Measurements from ENCODE around the gene PAPOLA.
"Not testable (repeated sequence)": the region's sequence is repeated elsewhere in the genome, so short reads cannot be mapped to it uniquely, and the experiment has no call there.

PAPOLA gene

DNA sequence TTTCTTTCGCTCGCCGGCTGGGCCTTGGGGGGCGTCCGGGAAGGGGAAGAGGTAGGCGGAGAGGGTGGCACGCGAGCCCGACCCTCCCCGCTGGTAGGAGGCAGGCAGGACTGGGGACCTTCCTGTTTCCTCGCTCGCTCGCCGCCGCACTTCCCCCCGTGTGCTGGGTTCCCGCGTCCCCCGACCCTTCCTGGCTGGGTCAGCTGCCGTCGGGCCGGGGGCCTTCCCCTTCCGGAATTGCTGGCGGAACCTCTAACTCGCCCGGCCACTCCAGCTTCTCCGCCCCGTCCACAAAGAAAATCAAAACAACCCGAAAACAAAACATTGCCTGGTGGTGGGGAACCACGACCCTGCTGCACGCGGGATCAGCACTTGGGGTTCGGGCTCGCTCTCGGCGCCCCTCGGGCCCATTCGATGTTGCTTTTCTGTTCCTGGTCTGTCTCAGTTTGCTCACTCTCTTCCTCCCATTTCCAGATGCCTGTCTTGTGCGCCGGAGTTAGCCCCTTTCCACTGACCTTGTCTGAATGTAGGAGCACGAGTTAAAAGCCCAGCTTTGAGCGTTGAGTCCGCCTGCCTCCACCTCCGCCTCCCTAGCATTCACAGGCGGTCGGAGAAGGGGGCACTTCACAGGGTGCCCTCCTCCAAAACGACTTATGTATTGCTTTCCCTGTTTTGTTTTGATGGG lies 581 bp downstream of the PAPOLA start:
- peak; percentile 69 for DNase-seq (ENCODE audit: low spot score)

- no peak for DNase-seq (ENCODE audit: low spot score)
Measured at GRCh38 chr14:96503306-96503679, 1.1 kb downstream of the PAPOLA start.

DNA sequence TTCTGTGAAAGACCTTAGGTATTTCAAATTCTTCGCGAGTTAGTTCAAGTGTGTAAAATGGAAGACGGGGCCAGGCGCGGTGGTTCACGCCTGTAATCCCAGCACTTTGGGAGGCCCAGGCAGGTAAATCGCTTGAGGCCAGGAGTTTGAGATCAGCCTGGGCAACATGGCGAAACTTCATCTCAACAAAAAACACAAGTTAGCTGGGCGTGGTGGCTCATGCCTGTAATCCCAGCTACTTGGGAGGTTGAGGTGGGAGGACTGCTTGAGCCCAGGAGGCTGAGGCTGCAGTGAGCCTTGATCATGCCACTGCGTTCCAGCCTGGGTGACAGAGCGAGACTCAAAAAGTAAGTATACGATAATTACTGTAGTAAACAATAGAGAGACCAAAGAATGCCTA lies 2.2 kb downstream of the PAPOLA start:
- not testable (repeated sequence) for DNase-seq (ENCODE audit: low spot score)

GRCh38 chr14:96507723-96508122 lies 5.5 kb downstream of the PAPOLA start:
- DNase-seq (ENCODE audit: low spot score) = no peak

DNA sequence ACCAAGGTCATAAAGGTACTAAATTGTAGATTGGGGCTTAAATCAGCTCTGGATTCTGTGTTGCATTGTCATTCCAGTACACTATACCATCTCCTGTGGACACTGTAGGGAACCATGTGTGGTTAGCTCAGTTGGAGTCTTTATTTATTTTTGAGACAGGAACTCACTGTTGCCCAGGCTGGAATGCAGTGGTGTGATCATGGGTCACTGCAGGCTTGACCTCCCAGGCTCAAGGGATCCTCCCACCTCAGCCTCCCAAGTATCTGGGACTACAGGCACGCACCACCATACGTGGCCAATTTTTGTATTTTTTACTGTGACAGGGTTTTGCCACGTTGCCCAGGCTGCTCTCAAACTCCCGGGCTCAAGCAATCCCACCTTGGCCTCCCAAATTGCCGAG lies 6.7 kb downstream of the PAPOLA start:
- DNase-seq (ENCODE audit: low spot score) = no peak

GRCh38 chr14:96509457-96510090 lies 7.4 kb downstream of the PAPOLA start:
- no peak for DNase-seq (ENCODE audit: low spot score)

DNA sequence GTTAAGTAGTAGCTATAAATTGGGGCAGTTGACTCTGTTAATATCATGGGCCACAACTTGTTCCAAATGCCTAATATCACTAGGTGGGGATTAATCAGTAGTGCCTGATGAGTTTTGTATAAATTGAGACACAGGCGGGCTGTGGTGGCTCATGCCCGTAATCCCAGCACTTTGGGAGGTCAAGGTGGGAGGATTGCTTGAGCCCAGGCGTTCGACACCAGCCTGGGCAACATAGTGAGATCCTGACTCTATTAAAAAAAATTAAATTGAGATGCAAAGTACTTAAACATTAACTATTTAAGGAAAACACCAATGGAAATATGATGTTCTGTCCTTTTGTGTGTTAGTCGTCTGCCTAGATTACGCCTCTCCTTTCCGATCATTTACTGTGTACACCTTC lies 9.0 kb downstream of the PAPOLA start:
- no peak for DNase-seq (ENCODE audit: low spot score)

DNA sequence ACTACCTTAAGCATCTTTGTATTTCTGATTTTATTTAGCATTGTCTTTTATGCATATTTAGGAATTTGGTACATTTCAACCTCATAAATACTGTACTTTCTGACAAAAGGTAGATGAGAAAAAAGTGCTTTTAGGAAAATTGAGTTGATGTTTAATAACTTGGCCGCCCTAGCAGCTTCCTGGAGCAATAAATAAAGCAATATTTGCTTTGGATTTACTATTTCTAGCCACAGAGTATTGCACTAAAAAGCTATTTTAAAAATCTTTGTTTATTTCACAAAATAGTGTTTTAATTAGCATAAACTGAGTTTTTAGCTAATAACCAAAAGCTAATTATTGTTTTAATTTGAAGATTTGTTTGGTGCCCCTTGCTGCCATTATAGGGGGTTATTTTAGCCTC lies 9.5 kb downstream of the PAPOLA start:
- no peak for DNase-seq (ENCODE audit: low spot score)

GRCh38 chr14:96512122-96512521 lies 9.9 kb downstream of the PAPOLA start:
- DNase-seq (ENCODE audit: low spot score) = no peak

DNA sequence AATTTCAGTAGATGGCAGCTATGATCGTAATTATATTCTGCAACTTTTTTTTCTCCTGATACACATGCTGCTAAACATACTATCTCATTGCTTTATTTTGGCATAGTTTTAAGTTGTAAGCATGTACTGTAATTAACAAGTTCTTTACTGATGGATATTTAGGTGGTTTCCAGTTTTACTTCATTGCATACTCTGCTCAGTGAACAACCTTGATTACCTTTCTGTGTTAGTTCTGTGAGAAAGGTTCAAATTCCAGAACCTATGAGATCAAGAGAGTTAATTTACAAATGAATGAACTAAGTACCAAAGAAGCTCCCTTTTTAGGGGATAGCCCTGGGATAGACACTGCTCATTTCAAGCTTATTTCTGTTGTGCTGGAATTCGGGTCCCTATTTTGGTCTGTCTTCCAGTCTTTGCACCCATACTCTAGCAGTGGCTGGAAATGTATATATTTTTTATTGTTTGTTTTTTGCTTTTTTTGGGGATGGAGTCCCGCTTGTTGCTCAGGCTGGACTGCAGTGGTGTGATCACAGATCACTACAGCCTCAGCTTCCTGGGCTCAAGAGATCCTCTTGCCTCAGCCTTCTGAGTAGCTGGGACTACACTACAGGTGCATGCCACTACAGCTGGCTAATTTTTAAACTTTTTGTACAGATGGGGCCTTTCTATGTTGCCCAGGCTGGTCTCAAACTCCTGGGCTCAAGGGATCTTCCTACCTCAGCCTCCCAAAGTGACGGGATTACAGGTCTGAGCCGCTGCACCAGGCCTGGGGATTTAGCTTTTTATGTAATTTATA lies 10.6 kb downstream of the PAPOLA start:
- DNase-seq (ENCODE audit: low spot score) = no peak

DNA sequence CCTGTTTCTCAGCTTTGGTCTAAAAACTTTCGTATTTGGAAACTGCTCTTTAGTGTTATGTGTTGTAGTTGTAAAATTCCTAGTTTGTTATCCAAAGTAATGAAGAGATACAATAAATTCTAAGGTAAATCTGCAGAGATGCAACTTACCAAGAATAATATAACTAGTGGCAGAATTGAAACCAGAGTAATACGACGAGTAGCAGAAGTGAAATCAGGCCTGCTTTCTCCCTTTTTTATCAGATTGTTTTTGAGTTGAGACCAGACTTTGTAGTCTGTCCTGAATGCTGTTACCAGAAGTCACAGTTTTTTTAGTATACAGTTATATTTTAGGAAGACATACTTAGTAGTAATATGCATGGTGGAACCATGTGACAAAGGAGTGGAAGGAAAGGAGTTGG lies 12.5 kb downstream of the PAPOLA start:
- no peak for DNase-seq (ENCODE audit: low spot score)

GRCh38 chr14:96515731-96516130 lies 13.5 kb downstream of the PAPOLA start:
- no peak for DNase-seq (ENCODE audit: low spot score)

GRCh38 chr14:96516351-96516750 lies 14.2 kb downstream of the PAPOLA start:
- DNase-seq (ENCODE audit: low spot score) = no peak

- peak; percentile 21 for DNase-seq (ENCODE audit: low spot score)
Measured at GRCh38 chr14:96519970-96520369, 17.8 kb downstream of the PAPOLA start.

DNA sequence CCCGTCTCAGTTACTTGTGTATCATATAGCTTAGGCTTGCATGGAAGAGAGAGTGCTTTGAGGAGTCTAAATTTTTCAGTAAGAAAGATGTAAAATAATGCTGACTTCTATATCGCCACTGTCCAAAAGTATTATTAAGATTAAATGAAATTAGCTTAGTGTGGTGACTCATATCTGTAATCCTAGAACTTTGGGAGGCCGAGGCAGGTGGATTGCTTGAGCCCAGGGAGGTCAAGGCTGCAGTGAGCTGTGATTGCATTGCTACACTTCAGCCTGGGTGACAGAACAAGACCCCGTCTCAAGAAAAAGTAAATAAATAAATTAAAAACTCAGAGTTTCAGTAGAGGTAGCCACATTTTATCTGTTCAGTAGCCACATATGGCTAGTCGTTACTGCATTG lies 23.3 kb downstream of the PAPOLA start:
- no peak for DNase-seq (ENCODE audit: low spot score)

DNA sequence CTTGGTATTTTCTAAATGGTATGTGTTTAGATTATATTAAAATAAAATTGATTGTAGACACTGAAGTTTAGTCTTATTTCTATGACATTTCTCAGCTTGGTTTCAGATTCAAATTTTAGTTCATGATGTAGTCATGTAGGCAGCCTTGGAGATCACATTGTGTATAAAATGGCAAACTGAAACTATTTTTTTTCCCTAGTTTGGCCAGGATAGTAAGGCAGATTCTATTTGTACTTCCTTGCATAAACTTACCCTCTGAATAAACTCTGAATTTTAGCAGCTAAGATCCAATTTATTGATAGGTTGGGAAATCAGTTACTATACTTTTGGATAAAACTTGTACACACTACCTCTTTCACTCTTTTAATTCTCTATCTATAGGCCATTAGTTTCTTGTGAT lies 30.4 kb downstream of the PAPOLA start:
- DNase-seq (ENCODE audit: low spot score) = no peak

DNA sequence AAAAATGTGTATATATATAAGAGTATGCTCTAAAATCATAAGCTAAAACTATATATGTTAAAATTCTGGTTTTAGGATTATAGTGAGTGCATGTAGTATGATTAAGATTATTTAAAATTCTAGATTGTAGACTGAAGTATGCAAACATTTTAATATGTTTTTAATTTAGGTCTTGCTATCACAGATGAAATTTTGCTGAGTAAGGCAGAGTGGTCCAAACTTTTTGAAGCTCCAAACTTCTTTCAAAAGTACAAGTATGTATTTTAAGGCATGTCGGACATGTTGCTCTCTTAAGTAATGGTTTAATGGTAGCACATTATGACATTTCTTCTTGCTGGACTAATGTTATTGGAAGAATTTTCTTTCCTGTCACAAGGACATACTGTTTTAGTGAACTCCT lies 34.6 kb downstream of the PAPOLA start:
- no peak for DNase-seq (ENCODE audit: low spot score)

GRCh38 chr14:96538097-96538989 lies 36.2 kb downstream of the PAPOLA start:
- no peak for DNase-seq (ENCODE audit: low spot score)

- no peak for DNase-seq (ENCODE audit: low spot score)
Measured at GRCh38 chr14:96538990-96539317, 36.8 kb downstream of the PAPOLA start.

GRCh38 chr14:96554315-96554910 lies 52.2 kb downstream of the PAPOLA start:
- no peak for DNase-seq (ENCODE audit: low spot score)

- no peak for DNase-seq (ENCODE audit: low spot score)
Measured at GRCh38 chr14:96559571-96559970, 57.4 kb downstream of the PAPOLA start.

GRCh38 chr14:96564389-96564788 lies 62.2 kb downstream of the PAPOLA start:
- DNase-seq (ENCODE audit: low spot score) = no peak
